ENCODE measurements around the gene OTX2.

The OTX2 gene

GRCh38 chr14:56810147-56810719 lies at the start of gene OTX2:
Gene OTX2 (minus strand): TSS chr14:56810479. CDS start chr14:56805456, 5,023 bp downstream.
- DNase-seq, result no peak

- DNase-seq, result no peak
Measured at GRCh38 chr14:56858422-56858821, 48.1 kb upstream of the OTX2 start.

DNA sequence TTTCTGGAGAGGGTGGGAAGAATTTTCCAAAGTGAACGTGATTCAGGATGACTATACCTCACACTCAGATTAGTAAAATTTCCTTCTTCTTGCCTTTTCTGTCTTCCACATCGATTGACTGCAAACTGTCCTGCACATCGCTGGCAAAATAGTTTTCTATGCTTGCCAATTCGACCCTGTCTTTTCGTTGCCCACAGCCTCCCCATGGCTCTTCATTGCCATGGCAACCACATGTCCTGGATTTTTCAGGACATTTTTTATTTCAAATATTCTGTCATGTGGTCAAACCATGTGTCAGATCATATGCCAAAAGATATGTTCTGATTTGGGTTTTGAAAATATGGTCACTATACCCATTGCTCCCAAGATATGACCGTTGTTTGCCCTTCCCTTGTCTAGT lies 46.9 kb upstream of the OTX2 start:
- DNase-seq, result no peak

DNA sequence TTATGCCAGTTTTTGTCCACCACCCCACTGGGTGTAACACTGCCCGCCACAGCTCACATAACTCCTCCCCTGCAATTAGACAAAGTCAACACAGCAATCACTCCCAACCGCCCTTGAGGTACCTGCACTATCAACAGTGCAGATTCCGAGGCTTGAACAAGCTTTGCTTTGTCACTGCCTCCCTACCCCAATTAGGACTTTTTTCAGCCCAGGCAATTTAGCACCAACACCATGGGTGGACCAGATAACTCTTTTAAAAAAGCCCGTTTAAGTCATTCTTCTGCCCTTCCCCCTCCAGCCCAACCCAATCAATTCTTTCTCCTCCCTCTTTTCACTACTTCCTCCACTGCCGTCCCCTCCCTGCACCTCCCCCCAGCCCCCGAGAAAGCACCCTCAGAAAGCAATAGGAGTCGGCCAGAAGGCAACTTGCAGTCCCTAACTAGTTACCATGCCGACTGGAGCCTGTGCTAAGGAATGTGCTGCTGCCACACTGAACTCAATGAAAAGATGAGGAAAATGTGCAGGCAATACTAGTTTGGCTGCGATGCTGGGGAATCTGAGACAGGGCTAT lies 45.7 kb upstream of the OTX2 start:
- DNase-seq, result no peak

GRCh38 chr14:56854325-56854724 lies 44.0 kb upstream of the OTX2 start:
- DNase-seq, result no peak

- no peak for DNase-seq
Measured at GRCh38 chr14:56846970-56847930, 37.0 kb upstream of the OTX2 start.

DNA sequence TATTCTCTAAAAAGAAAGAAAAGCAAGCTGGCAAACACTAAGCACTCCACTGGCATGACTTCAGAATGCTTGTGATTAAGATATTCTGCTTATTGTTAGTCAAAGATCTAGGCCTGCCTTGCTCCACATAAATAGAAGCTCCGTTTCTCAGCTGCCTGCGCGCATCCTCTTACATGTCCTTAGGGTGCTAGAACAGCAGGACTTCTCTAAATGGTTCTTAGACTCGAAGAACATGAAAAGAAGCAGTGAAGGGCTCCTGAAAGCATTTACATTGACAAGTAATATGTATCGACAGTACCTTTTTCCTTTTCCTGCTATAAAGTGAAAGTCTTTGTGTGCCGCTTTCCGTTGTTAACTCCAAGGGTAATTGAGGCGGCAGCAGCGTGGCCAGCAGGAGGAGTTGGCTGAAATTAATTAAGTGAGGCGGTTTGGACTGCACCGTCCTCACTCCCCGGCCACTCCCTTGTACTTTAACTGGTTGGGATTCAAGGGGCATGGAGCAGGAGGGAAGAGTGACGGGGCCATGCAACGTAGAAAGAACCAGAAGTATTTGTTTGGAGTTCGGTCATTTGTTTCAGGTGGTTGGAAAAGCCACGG lies 34.2 kb upstream of the OTX2 start:
- no peak for DNase-seq

- DNase-seq, result no peak
Measured at GRCh38 chr14:56841611-56842010, 31.3 kb upstream of the OTX2 start.

DNA sequence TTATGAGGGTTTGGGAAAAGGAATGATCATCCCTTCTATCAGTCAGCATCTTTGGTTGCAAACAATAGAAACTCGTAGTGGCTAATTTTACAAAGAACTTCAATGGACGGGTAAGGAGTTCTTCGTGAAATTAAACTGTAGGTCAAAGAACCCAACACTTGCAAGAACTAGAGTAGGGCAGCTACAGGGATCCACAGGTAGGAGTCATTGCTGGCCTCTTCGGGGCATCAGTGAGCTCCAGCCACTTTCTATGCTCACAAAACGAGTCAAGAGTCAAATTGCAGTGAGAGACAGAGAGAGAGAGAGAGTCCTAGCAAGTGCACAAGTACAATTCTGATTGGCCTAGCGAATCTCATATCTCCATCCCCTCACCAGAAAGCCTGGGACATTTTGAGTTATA lies 29.9 kb upstream of the OTX2 start:
- DNase-seq, result no peak

GRCh38 chr14:56829151-56829550 lies 18.9 kb upstream of the OTX2 start:
- DNase-seq, result no peak

DNA sequence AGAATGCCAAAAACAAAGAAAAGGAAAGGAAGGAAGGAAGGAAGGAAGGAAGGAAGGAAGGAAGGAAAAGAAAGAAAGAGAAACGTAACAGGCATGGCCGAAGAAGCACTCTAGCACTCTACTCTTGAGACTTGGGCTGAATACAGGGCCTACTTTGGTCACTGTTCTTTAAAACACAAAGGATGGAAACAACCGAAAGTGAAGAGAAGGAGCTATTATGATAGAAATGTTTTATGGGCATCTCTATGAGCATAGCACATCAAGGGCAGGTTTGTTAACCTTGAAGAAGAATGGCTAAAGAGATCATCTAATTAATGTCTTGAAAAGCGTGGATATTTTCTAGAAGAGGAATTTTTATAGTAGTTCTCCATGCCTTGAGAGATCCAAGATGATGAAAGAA lies 15.9 kb upstream of the OTX2 start:
- DNase-seq, result no peak

GRCh38 chr14:56821805-56822610 lies 11.7 kb upstream of the OTX2 start:
- no peak for DNase-seq

GRCh38 chr14:56821177-56821576 lies 10.9 kb upstream of the OTX2 start:
- DNase-seq, result no peak

GRCh38 chr14:56817396-56817921 lies 7.2 kb upstream of the OTX2 start:
- no peak for DNase-seq

- DNase-seq, result no peak
Measured at GRCh38 chr14:56816574-56817391, 6.5 kb upstream of the OTX2 start.

DNA sequence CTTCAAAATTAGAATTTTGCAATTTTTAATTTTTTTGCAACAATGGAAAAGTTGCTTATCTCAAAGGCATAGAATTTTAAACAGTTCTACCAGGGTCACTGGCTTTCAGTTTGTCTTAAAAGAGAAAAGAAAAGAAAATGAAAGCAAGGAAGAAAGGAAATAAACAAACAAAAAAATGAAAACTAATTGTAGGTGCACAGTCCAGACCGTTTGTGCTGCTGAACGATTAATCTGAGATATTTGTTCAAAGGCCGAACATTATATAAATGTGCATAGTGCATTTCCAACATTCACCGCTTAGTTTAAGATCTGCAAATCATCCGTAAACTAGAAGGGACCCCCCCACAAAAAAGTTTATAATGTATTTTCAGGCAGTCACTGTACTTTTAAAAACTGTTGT lies 5.5 kb upstream of the OTX2 start:
- no peak for DNase-seq

DNA sequence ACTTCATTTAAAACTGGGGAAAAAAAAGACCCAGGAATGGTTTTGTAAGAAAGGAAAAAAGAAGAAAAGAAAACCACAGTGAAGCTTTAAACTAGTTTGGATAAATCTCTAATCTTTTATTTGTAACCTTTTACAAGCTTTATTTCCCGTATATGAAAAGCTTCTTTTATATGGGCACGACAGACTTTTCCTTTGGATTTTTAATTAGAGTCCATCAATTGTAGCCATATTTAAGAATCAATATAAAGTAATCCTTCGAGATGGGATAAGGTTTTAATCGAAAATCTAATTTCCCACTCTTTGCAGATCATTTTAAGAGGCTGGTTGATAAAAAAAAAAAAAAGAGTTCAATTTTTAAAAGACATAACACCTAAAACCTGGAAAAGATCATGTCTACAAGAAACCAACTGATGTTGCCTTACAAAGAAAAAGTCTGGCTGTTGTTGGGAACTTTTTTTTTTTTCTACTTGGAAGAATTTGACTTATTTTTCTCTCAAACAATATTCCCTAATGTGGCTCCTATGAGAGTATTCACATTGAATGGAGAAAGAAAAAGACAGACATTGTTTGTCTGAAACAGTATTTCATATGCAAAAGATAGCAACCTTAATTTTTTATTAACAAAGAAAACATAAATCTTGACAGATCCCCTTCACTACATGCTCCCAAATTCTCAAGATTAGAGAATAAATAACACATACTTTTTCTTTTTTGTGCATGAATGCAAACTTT lies 4.9 kb upstream of the OTX2 start:
- DNase-seq, result no peak

DNA sequence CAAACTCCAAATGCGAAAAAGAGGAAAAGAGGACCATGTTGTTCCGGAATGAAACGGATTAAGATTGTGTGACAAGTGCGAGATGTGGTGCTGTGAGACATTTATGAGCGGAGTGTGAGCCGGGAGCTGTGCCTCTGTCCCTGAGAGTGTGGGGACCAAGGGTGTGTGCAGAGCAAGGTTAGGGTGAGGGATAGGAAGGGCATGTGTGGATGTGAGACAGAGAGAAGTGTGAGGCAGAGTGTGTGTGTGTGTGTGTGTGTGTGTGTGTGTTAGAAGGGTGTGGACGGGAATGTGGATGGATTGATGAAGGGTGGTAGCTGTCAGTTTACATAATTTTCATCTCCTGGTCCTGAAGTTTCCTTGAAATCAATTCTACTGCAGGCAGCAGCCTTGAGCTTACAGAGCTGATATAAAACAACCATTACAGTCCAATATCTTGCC lies 4.3 kb upstream of the OTX2 start:
- no peak for DNase-seq

- DNase-seq, result no peak
Measured at GRCh38 chr14:56813143-56813551, 2.9 kb upstream of the OTX2 start.

DNA sequence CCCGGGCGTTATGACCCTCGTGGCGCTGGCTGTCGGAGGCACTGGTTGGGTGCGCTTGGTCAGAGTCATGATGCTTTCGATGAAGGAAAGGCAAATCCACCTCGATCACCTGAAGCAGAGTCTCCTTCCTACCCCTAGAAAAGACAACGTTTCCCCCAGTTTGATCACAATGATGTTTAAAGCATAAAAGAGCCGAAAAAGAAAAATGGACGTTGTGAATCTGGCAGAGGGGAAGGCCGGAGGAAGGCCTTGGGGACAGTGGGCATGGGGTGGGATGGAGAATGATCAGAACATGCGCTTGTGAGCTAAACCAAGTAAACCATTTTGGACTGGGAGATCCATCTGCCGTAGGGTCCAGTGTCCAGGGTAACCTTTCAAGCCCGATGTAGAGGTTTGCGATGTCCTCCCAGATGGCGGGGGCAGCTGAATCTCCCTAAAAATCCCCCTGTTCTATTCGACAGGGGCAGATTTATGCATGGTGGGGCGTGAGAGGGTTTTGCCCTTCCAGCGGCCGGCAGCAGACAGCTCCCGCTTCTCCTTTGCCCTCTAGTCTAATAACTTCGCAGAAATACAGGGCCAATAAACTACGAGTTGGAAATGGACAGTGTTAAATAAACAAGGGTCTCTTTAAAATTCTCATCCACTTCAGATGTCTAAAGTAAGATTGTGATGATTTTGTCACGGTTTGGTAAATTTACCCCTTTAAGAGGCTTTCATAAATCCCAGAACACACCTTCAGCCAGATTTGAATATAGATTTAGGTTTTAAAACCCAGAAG lies 2.3 kb upstream of the OTX2 start:
- DNase-seq, result no peak

Data from suppressor macrophage treated with lipopolysaccharide for 4 hours (primary cell).